ENCODE data around the gene TM9SF1. TPM values are rescaled to one million over a fixed set of nuclear protein-coding genes. Genes with fewer than 3 reads are reported as not detected.

Gene TM9SF1
- total and polyA plus RNA-seq, 2 of the 13 experiments (the other 11 are each of a cell fraction or from before 2014, with no cell fraction given): 83.2 to 110 TPM

DNA sequence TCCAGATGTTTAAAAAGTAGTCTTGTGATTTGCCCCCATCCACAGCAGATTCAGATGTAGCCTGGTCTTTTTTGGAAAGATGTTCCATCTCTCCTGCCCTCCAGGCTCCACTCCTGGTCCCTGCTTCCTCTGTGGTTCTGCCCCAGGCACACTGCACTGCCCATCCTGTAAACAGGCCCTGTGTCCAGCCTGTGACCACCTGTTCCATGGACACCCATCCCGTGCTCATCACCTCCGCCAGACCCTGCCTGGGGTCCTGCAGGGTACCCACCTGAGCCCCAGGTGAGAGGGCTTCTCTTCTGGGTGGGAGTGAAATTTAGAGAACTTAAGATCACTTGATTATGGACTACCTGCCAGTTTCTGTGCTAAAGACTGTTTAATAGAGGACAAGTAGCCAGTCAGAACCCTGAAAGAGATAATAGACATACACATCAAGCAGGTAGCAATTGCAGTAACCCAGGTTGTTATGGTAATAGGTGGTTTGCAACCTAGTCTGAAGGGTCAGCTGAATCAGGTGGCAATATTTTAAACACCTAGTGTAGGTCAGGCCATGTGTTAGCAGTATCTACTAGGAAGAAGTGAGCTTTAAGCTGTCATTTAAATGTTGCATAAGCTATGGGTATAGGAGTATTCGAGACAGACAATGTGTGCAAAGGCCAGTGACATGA lies 45.8 kb downstream of the TM9SF1 start (continued):
- TF ChIP-seq ZHX1 (CRISPR knock-in tag; IDR thresholded peaks at IDR 0.05; ENCODE audit: low read depth) (no peak), ATM (IDR thresholded peaks at IDR 0.05; ENCODE audit: borderline replicate concordance) (no peak), ZNF292 (CRISPR knock-in tag; IDR thresholded peaks at IDR 0.05; ENCODE audit: borderline replicate concordance, low read depth) (no peak), ZNF598 (CRISPR knock-in tag; IDR thresholded peaks at IDR 0.05; ENCODE audit: borderline replicate concordance) (no peak), ZNF564 (CRISPR knock-in tag; IDR thresholded peaks at IDR 0.05) (no peak), RBFOX2 (IDR thresholded peaks at IDR 0.05; ENCODE audit: low read depth, low read length) (0 out of 2 replicates have a peak, but pooled peaks have one; percentile 29), ZNF496 (CRISPR knock-in tag; IDR thresholded peaks at IDR 0.05; ENCODE audit: insufficient replicate concordance) (no peak), NR2C2 (CRISPR knock-in tag; IDR thresholded peaks at IDR 0.05; ENCODE audit: borderline replicate concordance) (no peak; the same call in 1 of the 2 replicates), CENPT (CRISPR knock-in tag; IDR thresholded peaks at IDR 0.05; ENCODE audit: low read depth) (0 out of 2 replicates have a peak, but pooled peaks have one; percentile 67), SPEN (CRISPR knock-in tag; IDR thresholded peaks at IDR 0.05; ENCODE audit: low read depth) (no peak), RFX5 (IDR thresholded peaks at IDR 0.05; ENCODE audit: low read depth, low read length) (no peak), FUBP1 (CRISPR knock-in tag; IDR thresholded peaks at IDR 0.05; ENCODE audit: borderline replicate concordance) (no peak), MNT (IDR thresholded peaks at IDR 0.05) (0 out of 2 replicates have a peak, but pooled peaks have one; percentile 8), TOPORS (CRISPR knock-in tag; IDR thresholded peaks at IDR 0.05) (no peak)
- TF ChIP-seq, protein P1, sequence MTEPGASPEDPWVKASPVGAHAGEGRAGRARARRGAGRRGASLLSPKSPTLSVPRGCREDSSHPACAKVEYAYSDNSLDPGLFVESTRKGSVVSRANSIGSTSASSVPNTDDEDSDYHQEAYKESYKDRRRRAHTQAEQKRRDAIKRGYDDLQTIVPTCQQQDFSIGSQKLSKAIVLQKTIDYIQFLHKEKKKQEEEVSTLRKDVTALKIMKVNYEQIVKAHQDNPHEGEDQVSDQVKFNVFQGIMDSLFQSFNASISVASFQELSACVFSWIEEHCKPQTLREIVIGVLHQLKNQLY (CRISPR knock-in tag; IDR thresholded peaks at IDR 0.05): no peak
- TF ChIP-seq, protein P2, sequence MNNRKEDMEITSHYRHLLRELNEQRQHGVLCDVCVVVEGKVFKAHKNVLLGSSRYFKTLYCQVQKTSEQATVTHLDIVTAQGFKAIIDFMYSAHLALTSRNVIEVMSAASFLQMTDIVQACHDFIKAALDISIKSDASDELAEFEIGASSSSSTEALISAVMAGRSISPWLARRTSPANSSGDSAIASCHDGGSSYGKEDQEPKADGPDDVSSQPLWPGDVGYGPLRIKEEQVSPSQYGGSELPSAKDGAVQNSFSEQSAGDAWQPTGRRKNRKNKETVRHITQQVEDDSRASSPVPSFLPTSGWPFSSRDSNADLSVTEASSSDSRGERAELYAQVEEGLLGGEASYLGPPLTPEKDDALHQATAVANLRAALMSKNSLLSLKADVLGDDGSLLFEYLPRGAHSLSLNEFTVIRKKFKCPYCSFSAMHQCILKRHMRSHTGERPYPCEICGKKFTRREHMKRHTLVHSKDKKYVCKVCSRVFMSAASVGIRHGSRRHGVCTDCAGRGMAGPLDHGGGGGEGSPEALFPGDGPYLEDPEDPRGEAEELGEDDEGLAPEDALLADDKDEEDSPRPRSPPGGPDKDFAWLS (CRISPR knock-in tag; IDR thresholded peaks at IDR 0.05; ENCODE audit: borderline replicate concordance): 0 out of 2 replicates have a peak, but pooled peaks have one; percentile 28
- TF ChIP-seq, protein P3, sequence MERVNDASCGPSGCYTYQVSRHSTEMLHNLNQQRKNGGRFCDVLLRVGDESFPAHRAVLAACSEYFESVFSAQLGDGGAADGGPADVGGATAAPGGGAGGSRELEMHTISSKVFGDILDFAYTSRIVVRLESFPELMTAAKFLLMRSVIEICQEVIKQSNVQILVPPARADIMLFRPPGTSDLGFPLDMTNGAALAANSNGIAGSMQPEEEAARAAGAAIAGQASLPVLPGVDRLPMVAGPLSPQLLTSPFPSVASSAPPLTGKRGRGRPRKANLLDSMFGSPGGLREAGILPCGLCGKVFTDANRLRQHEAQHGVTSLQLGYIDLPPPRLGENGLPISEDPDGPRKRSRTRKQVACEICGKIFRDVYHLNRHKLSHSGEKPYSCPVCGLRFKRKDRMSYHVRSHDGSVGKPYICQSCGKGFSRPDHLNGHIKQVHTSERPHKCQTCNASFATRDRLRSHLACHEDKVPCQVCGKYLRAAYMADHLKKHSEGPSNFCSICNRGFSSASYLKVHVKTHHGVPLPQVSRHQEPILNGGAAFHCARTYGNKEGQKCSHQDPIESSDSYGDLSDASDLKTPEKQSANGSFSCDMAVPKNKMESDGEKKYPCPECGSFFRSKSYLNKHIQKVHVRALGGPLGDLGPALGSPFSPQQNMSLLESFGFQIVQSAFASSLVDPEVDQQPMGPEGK (CRISPR knock-in tag; IDR thresholded peaks at IDR 0.05): no peak
